NOMO-1 (cell line): ENCODE measurements around the gene CIP2A.

Experiments used
- DNase-seq, 2 experiments: peaks; one replicate each; lab custom pipeline; 2025; ENCODE audit not compliant: unreplicated experiment in 2 of 2; lab: John Stamatoyannopoulos, UW

CIP2A gene

GRCh38 chr3:108565506-108565905 lies 23.7 kb downstream of the CIP2A start:
- DNase-seq = no peak

DNA sequence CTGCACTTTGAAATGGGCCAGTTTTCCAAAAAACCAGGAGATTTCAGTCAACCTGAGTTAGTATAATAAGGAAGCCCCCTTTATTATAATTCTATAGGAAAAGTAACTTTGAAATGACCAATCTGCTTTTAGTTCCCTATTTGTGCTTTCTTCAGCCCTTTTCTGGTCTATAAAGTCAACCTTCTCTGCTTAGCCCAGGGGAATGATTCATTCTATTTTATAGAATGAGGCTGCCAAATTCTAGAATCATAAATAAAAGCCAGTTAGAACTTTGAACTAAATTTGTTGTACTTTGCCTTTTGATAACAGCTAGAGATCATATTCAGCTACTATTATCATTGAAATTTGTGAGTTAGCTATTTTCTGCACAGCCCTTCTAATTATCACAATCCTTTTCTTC lies 24.7 kb downstream of the CIP2A start:
- no peak for DNase-seq

GRCh38 chr3:108562565-108562964 lies 26.7 kb downstream of the CIP2A start:
- no peak for DNase-seq

GRCh38 chr3:108555966-108556581 lies 33.2 kb downstream of the CIP2A start:
- no peak for DNase-seq

GRCh38 chr3:108554913-108555571 lies 34.2 kb downstream of the CIP2A start:
- no peak for DNase-seq

GRCh38 chr3:108554229-108554628 lies 35.0 kb downstream of the CIP2A start:
- no peak for DNase-seq

DNA sequence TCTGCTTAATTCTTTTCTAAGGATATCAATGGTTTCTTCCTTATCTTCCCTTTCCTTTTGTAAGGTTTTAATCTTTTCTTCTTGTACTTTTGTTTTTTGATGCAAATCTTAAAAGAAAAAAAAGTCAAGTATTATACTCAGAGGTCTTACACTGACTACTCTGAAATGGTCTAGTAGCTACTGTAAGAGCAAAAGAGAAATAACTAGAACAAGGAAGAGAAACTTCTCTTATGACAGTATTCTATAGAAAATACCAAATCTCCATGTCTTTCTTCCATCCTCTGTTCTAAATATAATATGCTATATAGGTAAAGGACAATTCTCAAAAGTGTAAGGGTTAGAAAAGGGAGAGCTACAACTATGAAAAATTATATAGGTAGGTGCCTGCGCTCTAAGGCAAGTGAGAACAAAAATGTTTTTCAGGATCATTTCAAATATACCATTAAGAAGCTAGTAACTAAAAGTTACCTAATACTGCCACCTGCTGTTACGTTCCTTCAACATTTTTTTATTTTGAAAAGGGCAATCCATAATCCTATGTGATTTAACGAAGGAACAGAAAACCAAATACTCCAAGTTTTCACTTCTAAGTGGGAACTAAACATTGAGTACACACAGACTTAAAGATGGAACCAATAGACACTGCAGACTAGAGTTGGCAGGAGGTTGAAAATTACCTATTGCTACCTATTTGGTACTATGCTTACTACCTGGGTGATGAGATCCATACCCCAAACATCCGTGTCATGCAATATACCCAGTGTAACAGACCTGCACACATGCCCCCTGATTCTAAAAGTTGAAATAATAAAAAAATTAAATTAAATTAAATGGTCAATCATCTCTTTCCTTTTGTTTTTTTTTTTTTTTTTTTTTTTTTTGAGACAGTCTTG lies 36.7 kb downstream of the CIP2A start:
- peak in 1 of 2 experiments; percentile 39 for DNase-seq

GRCh38 chr3:108548886-108549285 lies 40.4 kb downstream of the CIP2A start:
- DNase-seq = no peak

DNA sequence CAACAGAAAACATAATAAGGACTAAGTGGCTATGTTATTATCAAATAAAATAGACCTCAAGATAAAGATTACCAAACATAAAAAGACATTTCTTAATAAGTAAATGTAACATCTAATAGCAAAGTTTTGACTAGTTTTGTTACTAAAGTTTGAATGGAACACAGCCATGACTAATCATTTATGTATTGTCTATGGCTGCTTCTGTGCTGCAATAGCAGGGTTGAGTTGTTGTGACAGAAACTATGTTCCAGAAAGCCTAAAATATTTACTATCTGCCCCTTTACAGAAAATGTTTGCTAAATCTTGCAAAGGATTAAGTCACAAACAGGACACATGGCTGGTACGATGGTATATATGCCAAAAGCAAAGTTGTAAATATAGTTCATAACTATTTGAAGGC lies 40.9 kb downstream of the CIP2A start:
- DNase-seq = no peak

- DNase-seq = no peak
Observed at GRCh38 chr3:108546692-108547091, 42.5 kb downstream of the CIP2A start.

- DNase-seq = no peak
Observed at GRCh38 chr3:108546247-108546646, 43.0 kb downstream of the CIP2A start.

DNA sequence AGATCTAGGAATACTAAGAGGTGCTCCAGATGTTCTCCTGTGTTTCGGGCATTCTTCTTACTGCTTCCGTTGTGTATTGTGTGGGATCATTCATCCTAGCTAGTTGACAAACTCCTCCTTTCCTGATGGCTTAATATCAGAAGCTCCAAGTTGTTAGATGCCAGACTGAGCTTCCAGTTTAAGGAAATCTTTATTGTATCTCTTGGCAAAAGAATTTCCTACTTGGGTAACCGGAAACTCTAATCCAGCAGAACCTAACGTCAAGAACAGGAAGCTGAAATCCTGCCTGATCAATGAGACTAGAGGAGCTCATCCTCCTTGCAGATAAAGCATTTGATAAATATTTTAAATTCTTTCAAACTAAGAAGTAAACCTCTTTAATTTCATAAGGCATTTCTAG lies 51.2 kb downstream of the CIP2A start:
- DNase-seq = no peak

- peak; percentile 70 to 93 for DNase-seq
Observed at GRCh38 chr3:108528459-108529252, 60.6 kb downstream of the CIP2A start.

- no peak for DNase-seq
Observed at GRCh38 chr3:108527817-108528216, 61.4 kb downstream of the CIP2A start.

GRCh38 chr3:108527109-108527508 lies 62.1 kb downstream of the CIP2A start:
- no peak for DNase-seq

DNA sequence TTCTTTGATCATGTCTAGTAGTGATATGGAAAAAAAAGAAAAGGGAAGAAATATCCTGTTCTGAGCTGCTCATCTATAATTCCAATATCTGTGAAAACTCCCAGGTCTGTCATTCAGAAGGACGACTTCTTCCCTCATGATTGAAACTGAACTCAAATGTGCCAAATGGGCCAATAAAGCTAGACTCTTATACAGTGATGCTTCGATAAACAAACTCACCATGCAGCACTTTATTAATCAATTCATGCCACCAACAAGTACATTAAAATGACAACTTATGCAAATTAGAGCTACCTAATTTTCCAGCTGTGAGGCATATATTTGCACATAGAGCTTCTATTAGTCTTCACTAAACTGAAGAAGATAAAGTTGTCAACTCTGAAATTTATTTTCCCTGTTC lies 63.3 kb downstream of the CIP2A start:
- no peak for DNase-seq

DNA sequence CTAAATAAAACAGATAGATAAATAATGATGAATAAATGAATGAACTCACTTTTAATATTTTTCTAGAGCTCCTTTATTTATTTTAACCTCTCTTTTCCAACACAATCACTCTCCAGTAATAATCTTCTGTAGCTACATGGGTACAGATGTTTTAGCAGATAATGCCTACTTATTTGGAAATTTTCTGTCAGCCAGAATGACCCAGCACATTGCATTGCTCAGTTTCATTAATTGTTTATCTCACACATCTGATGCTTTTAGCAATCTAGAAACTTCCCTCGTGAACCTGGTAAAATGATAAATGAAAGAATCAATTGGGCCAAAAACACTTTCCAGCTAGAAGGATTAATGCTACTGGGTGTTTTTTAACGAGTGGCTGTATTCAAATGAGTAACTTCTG lies 64.0 kb downstream of the CIP2A start:
- no peak for DNase-seq

DNA sequence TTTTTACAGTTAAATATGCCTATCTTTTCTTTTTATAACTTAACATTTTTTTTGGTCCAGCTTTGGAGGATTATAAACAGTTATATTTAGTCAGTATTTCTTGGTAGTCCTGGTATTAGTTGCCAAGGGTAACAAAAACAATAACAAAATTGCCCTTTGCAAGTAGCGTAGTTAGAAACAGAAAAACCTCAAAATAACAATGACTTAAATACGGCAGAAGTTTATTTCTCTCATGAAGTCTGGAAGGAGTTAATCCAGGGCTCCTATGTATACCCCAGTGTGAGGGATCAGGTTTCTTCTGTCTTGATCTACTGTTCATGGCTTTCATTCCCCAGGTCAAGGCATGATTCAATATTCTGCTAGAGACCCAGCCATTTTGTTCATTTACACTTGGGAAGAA lies 64.7 kb downstream of the CIP2A start:
- DNase-seq = no peak

GRCh38 chr3:108518895-108519294 lies 70.3 kb downstream of the CIP2A start:
- DNase-seq = no peak

- DNase-seq = no peak
Observed at GRCh38 chr3:108516881-108517280, 72.4 kb downstream of the CIP2A start.

DNA sequence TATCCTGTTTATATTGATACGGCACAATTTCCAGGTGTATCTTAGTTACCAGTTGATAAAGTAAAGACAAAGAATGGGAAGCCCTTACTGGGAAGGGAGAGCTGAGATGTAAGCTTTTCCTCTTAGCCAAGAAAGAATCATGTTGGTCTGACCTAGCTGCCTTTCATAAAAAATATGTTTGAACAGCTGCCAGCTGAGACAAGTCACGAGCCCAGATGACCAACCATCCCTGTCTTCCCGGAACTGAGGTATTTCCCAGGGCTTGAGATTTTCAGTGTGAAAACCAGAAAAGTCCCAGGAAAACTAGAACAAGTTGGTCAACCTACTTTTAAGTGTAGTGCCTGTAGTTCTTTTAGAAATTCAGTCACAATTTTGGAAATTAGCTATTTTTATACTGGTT lies 75.3 kb downstream of the CIP2A start:
- DNase-seq = no peak
